K562 (cell line): ENCODE measurements around the gene RBFOX1. TPM values are rescaled to one million over a fixed set of nuclear protein-coding genes. Genes with fewer than 3 reads are reported as not detected.

Experiments used
- ATAC-seq: fragments of 200-7000 bp; cut with Tn5 transposase; 3 replicates; pipeline ENCODE4 v1.9.1; 2020; ENCODE audit warnings: moderate library complexity
- BruUV-seq: library from RNA; stranded (reverse); fragments of 400-500 nt; replicated peaks from 2 replicates; lab custom pipeline; 2021; lab: Mats Ljungman, UMichigan
- CTCF ChIA-PET: fragments of 300-600 bp; formaldehyde crosslinking; extraction: SDS; loops from one replicate; lab custom pipeline; 2021; ENCODE audit warnings: low intra/inter-chr PET ratio; lab: Yijun Ruan, JAX
- POLR2A ChIA-PET: fragments of 300-600, 350-650 bp; sonication (Branson Sonifier 250); formaldehyde crosslinking; extraction: SDS; loops from one replicate; lab custom pipeline; 2021; ENCODE audit warnings: antibody characterized with exemption, inconsistent platforms; lab: Yijun Ruan, JAX
- DNase-seq, 4 experiments: peaks; one replicate each; pipeline versions ENCODE4 v3.0.0 to v3.0.0-alpha.2; 2011 to 2018; ENCODE audit warnings: low spot score in 3 of 4, mixed read lengths in 3 of 4; ENCODE audit errors: extremely low read depth in 1 of 4
- FAIRE-seq: peaks from 2 replicates; lab custom pipeline; 2011; peaks lifted over from hg19 to GRCh38; lab: Jason Lieb, UNC
- H2AFZ ChIP-seq: 2 replicates; pipeline ENCODE4 v1.6.0; 2011; ENCODE audit warnings: low read depth, low read length, control low read depth, inconsistent platforms
- H3K27ac ChIP-seq: fragments of 200-600 bp; 3 replicates; pipeline ENCODE4 v1.8.0; 2011; ENCODE audit warnings: low read depth, mild to moderate bottlenecking, control low read depth, inconsistent platforms, low read length, moderate library complexity, mixed read lengths; ENCODE audit errors: extremely low read depth
- H3K27me3 ChIP-seq, 2 experiments: fragments of 300-600 bp in 1 of 2; 2 replicates in 1 of 2; 3 replicates in 1 of 2; pipeline versions ENCODE4 v1.6.0 to v1.8.0; 2011; ENCODE audit warnings: inconsistent platforms in 2 of 2, low read length in 2 of 2, mild to moderate bottlenecking in 1 of 2, mixed read lengths in 1 of 2, moderate library complexity in 1 of 2; ENCODE audit not compliant: control insufficient read depth in 2 of 2, insufficient read depth in 2 of 2
- H3K36me3 ChIP-seq: fragments of 300-600 bp; 3 replicates; pipeline ENCODE4 v1.8.0; 2011; ENCODE audit warnings: mild to moderate bottlenecking, low read length, inconsistent platforms; ENCODE audit not compliant: control insufficient read depth, insufficient read depth
- H3K4me1 ChIP-seq, 2 experiments: fragments of 200-600 bp in 1 of 2; replicated peaks in 1 of 2; 2 replicates in 1 of 2; 3 replicates in 1 of 2; pipeline versions ENCODE4 v1.5.1 to v1.8.0; 2011; ENCODE audit warnings: inconsistent platforms in 2 of 2, low read length in 2 of 2, mild to moderate bottlenecking in 1 of 2, mixed read lengths in 1 of 2, moderate library complexity in 1 of 2; ENCODE audit not compliant: control insufficient read depth in 2 of 2, insufficient read depth in 2 of 2
- H3K4me2 ChIP-seq: 2 replicates; pipeline ENCODE4 v1.6.1; 2011; ENCODE audit warnings: low read length, control low read depth, inconsistent platforms, mixed read lengths; ENCODE audit not compliant: insufficient read depth
- H3K4me3 ChIP-seq: fragments of 200-600 bp; sonication (generic), shearing (Covaris generic); 2 replicates; pipeline ENCODE4 v1.5.1; 2016; ENCODE audit warnings: control low read depth, inconsistent platforms
- H3K79me2 ChIP-seq: fragments of 200-600 bp; 3 replicates; pipeline ENCODE4 v1.8.0; 2011; ENCODE audit warnings: low read length, inconsistent platforms; ENCODE audit not compliant: control insufficient read depth, insufficient read depth
- H3K9ac ChIP-seq, 2 experiments: 2 replicates each; pipeline versions ENCODE4 v1.6.0 to v1.6.1; 2011; ENCODE audit warnings: low read depth in 2 of 2, low read length in 2 of 2, control low read depth in 1 of 2, inconsistent platforms in 1 of 2, mild to moderate bottlenecking in 1 of 2, mixed read lengths in 1 of 2; ENCODE audit not compliant: insufficient read depth in 1 of 2
- H3K9me1 ChIP-seq: one replicate; pipeline ENCODE4 v1.6.0; 2011; ENCODE audit warnings: inconsistent platforms, mild to moderate bottlenecking, low read length, moderate library complexity; ENCODE audit not compliant: control insufficient read depth, insufficient read depth
- H3K9me3 ChIP-seq: replicated peaks from 2 replicates; pipeline ENCODE4 v1.5.1; 2011; ENCODE audit warnings: low read depth, low read length, inconsistent platforms; ENCODE audit not compliant: control insufficient read depth, insufficient read depth
- H4K20me1 ChIP-seq: replicated peaks from 2 replicates; pipeline ENCODE4 v1.6.1; 2011; ENCODE audit warnings: low read length, inconsistent platforms, mixed read lengths; ENCODE audit not compliant: control insufficient read depth, insufficient read depth
- ARNT ChIP-seq, 2 experiments: fragments of 450-650 bp; IDR thresholded peaks; 2 replicates each; pipeline ENCODE4 v1.6.1; 2016; ENCODE audit warnings: mild to moderate bottlenecking in 1 of 2
- CEBPB ChIP-seq: fragments of 450-650 bp; IDR thresholded peaks from 2 replicates; pipeline ENCODE4 v1.6.1; 2016; ENCODE audit warnings: missing genetic modification characterization, missing compliant biosample characterization
- CTCF ChIP-seq, 3 experiments: IDR thresholded peaks in 2 of 3; conservative IDR thresholded peaks in 1 of 3; 2 replicates each; pipeline ENCODE4 v1.5.1; 2011 to 2012; ENCODE audit warnings: low read length in 3 of 3, mild to moderate bottlenecking in 3 of 3, control low read depth in 2 of 3, improper control_type of control experiment in 1 of 3, inconsistent platforms in 1 of 3, low read depth in 1 of 3, mixed read lengths in 1 of 3, moderate library complexity in 1 of 3; ENCODE audit not compliant: insufficient read depth in 2 of 3
- GABPB2 ChIP-seq: fragments of 250-450 bp; sonication (Bioruptor Pico); conservative IDR thresholded peaks from 2 replicates; pipeline ENCODE4 v1.5.1; 2021; ENCODE audit warnings: mild to moderate bottlenecking
- HDAC6 ChIP-seq: IDR thresholded peaks from 2 replicates; pipeline ENCODE4 v1.6.1; 2012; ENCODE audit warnings: low read depth, mild to moderate bottlenecking, control low read depth, inconsistent platforms, low read length, moderate library complexity
- POLR2AphosphoS5 ChIP-seq: IDR thresholded peaks from 2 replicates; pipeline ENCODE4 v1.6.1; 2011; ENCODE audit warnings: mild to moderate bottlenecking, low read depth, low read length, moderate library complexity; ENCODE audit not compliant: control insufficient read depth, insufficient read depth
- RAD21 ChIP-seq, 2 experiments: fragments of 250-450 bp in 1 of 2; fragments of 450-650 bp in 1 of 2; sonication (Bioruptor Pico) in 1 of 2; formaldehyde crosslinking in 1 of 2; IDR thresholded peaks in 1 of 2; conservative IDR thresholded peaks in 1 of 2; 2 replicates each; pipeline versions ENCODE4 v1.4.0 to v1.8.0; 2020 to 2022; ENCODE audit warnings: mild to moderate bottlenecking in 2 of 2, moderate library complexity in 1 of 2
- RUNX1 ChIP-seq: sonication (generic); IDR thresholded peaks from 2 replicates; pipeline ENCODE4 v1.6.1; 2016; ENCODE audit warnings: antibody characterized with exemption, low read depth
- SAFB ChIP-seq: fragments of 200-400 bp; formaldehyde crosslinking; IDR thresholded peaks from 2 replicates; pipeline ENCODE4 v1.6.1; 2017; ENCODE audit warnings: low read depth, low read length, borderline replicate concordance
- SP2 ChIP-seq: IDR thresholded peaks from 2 replicates; pipeline ENCODE4 v1.6.1; 2011; ENCODE audit warnings: mild to moderate bottlenecking, low read depth, low read length, moderate library complexity; ENCODE audit not compliant: poor library complexity, severe bottlenecking; ENCODE audit errors: extremely low read depth
- THAP12 ChIP-seq: fragments of 250-450 bp; sonication (Bioruptor Pico); IDR thresholded peaks from 2 replicates; pipeline ENCODE4 v1.9.0; 2021; ENCODE audit warnings: mild to moderate bottlenecking, inconsistent platforms
- ZNF639 ChIP-seq, 2 experiments: fragments of 200-800 bp in 1 of 2; sonication (Bioruptor generic) in 1 of 2; sonication (generic) in 1 of 2; formaldehyde crosslinking in 1 of 2; IDR thresholded peaks in 1 of 2; conservative IDR thresholded peaks in 1 of 2; 2 replicates each; pipeline versions ENCODE4 v1.5.0 to v1.6.1; 2016 to 2020; ENCODE audit warnings: missing compliant biosample characterization in 1 of 2, missing genetic modification characterization in 1 of 2, missing genetic modification reagents in 1 of 2
- ZNF699 ChIP-seq: fragments of 250-450 bp; sonication (Bioruptor Pico); IDR thresholded peaks from 2 replicates; pipeline ENCODE4 v1.8.0; 2021; ENCODE audit warnings: mild to moderate bottlenecking, moderate library complexity; ENCODE audit not compliant: insufficient replicate concordance
- ZSCAN32 ChIP-seq: fragments of 450-650 bp; formaldehyde crosslinking; IDR thresholded peaks from 2 replicates; pipeline ENCODE4 v1.4.0; 2020; ENCODE audit warnings: mild to moderate bottlenecking, moderate library complexity
- WGBS: fragments of 100-300 bp; shearing (Covaris generic); methylation state at CpG from one replicate; pipeline ENCODE4 v1.1.6; 2016; ENCODE audit warnings: low coverage, mixed read lengths; ENCODE audit not compliant: insufficient coverage; ENCODE audit errors: missing lambda C conversion rate; 5-methylcytosine and 5-hydroxymethylcytosine counted together
- in situ Hi-C: fragments of 300-500 bp; cut with MboI; formaldehyde crosslinking; loops from 4 replicates; pipeline ENCODE4 v1.15.0; 2018; ENCODE audit warnings: inconsistent platforms, mixed read lengths
- intact Hi-C: fragments of 100-400 bp; cut with micrococcal nuclease; formaldehyde crosslinking; loops from 2 replicates; pipeline ENCODE4 v1.14.2; 2022
- polyA plus RNA-seq, 8 experiments: library from polyadenylated mRNA; depleted of rRNA in 4 of 8; stranded (reverse) in 5 of 8; unstranded in 3 of 8; fragments of >200 nt; fragmentation: Nextera tagmentation in 2 of 8; fragmentation: Illumina TruSeq in 1 of 8; extraction: Ambion mirVana in 2 of 8; extraction: Trizol in 1 of 8; gene quantifications; 2 replicates each; pipeline versions ENCODE4 v1.2.1 to v1.2.3, GENCODE V29; 2011 to 2014; ENCODE audit warnings: inconsistent platforms in 1 of 8, missing spikeins in 1 of 8
- total RNA-seq, 7 experiments: library from RNA; depleted of rRNA in 6 of 7; stranded (reverse); fragments of >200 nt in 6 of 7; fragmentation: Illumina TruSeq in 2 of 7; extraction: Trizol in 2 of 7; gene quantifications; 2 replicates each; pipeline versions ENCODE4 v1.2.1 to v1.2.3, GENCODE V29; 2011 to 2021; ENCODE audit warnings: low replicate concordance in 1 of 7

The RBFOX1 gene
- total and polyA plus RNA-seq, 9 of the 15 experiments (the other 6 are each of a cell fraction or from before 2014, with no cell fraction given): 0.03 TPM; not detected in 8

- no peak for TF ChIP-seq ZNF699
- TF ChIP-seq HDAC6: no peak
- TF ChIP-seq POLR2AphosphoS5: no peak
- no peak for TF ChIP-seq ZSCAN32
Observed at GRCh38 chr16:7512503-7512902, 179.9 kb downstream of the RBFOX1 start (continued).

- H3K36me3 ChIP-seq: no peaks in the 10 kb centered on the region
- H4K20me1 ChIP-seq: no peaks in the 10 kb centered on the region
- peaks cover 0 to 13% of the 10 kb centered on the region in 2 experiments; a peak in 3 of 5 replicates for H3K27me3 ChIP-seq
- peak overlapping the region; percentile 36; the same call in 1 of the 2 replicates for H2AFZ ChIP-seq
- 0% methylated on average over 4 of the region's 4 CpGs for WGBS
- H3K27ac ChIP-seq: no peak overlapping the region
- peaks cover 0 to 3% of the 10 kb centered on the region in 2 experiments; a peak in 1 of 5 replicates for H3K4me1 ChIP-seq
- intact Hi-C loops (no loop called here), in situ Hi-C loops (no loop called here)
- peak; percentile 72 for ATAC-seq
- H3K9me3 ChIP-seq: no peaks in the 10 kb centered on the region
- H3K4me3 ChIP-seq: no peak overlapping the region
- CTCF ChIA-PET: no interaction called here
- POLR2A ChIA-PET: interaction anchor here (0.7 kb wide), 1 partner anchor 72 kb away, joined by 4 read pairs; no protein-coding TSS in a partner anchor
- H3K9ac ChIP-seq: no peak overlapping the region
- no peaks in the 10 kb centered on the region for H3K79me2 ChIP-seq
- DNase-seq: peak; percentile 28 to 61 (median 46)
- FAIRE-seq: peak; percentile 87
- no peaks in the 10 kb centered on the region for H3K9me1 ChIP-seq
- no peak overlapping the region for H3K4me2 ChIP-seq
- no TSS peak for BruUV-seq
- TF ChIP-seq SAFB (no peak), SP2 (peak; percentile 28), GABPB2 (CRISPR knock-in tag) (no peak), RUNX1 (no peak), THAP12 (CRISPR knock-in tag) (0 out of 2 replicates have a peak, but pooled peaks have one; percentile 29), CTCF (IDR thresholded peaks at IDR 0.05 in 2 of 3, conservative IDR thresholded peaks at IDR 0.05 in 1 of 3; ENCODE audit: insufficient read depth in 2 of 3, low read depth in 1 of 3, low read length in 3 of 3) (peak; percentile 51 to 65 (median 62)), ZNF639 (CRISPR knock-in tag; conservative IDR thresholded peaks at IDR 0.05 in 1 of 2, IDR thresholded peaks at IDR 0.05 in 1 of 2) (no peak), ARNT (IDR thresholded peaks at IDR 0.05) (no peak), CEBPB (tag) (peak; percentile 62), RAD21 (CRISPR knock-in tag; conservative IDR thresholded peaks at IDR 0.05 in 1 of 2, IDR thresholded peaks at IDR 0.05 in 1 of 2) (peak in 1 of 2 experiments; percentile 39; a peak in 2 of 4 replicates)
Observed at GRCh38 chr16:7513429-7513828, 180.8 kb downstream of the RBFOX1 start.
